WI38 (cell line): ENCODE results near the gene OR11A1.
"Not testable (repeated sequence)": the region's sequence is repeated elsewhere in the genome, so short reads cannot be mapped to it uniquely, and the experiment has no call there.

Experiments
- H3K4me3 ChIP-seq: 2 replicates; pipeline ENCODE4 v1.5.1; 2011; ENCODE audit warnings: low read depth, mild to moderate bottlenecking, control low read depth, low read length
- TF ChIP-seq, protein P1 (sequence below): IDR thresholded peaks from 2 replicates; pipeline ENCODE4 v1.5.1; 2012; ENCODE audit warnings: low read depth, mild to moderate bottlenecking, control low read depth, low read length

OR11A1 gene

GRCh38 chr6:29442719-29443118 lies 14.2 kb downstream of the OR11A1 start:
- TF ChIP-seq, protein P1, sequence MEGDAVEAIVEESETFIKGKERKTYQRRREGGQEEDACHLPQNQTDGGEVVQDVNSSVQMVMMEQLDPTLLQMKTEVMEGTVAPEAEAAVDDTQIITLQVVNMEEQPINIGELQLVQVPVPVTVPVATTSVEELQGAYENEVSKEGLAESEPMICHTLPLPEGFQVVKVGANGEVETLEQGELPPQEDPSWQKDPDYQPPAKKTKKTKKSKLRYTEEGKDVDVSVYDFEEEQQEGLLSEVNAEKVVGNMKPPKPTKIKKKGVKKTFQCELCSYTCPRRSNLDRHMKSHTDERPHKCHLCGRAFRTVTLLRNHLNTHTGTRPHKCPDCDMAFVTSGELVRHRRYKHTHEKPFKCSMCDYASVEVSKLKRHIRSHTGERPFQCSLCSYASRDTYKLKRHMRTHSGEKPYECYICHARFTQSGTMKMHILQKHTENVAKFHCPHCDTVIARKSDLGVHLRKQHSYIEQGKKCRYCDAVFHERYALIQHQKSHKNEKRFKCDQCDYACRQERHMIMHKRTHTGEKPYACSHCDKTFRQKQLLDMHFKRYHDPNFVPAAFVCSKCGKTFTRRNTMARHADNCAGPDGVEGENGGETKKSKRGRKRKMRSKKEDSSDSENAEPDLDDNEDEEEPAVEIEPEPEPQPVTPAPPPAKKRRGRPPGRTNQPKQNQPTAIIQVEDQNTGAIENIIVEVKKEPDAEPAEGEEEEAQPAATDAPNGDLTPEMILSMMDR: no peak
- no peak overlapping the region for H3K4me3 ChIP-seq

GRCh38 chr6:29439006-29439405 lies 17.9 kb downstream of the OR11A1 start, which contains the start of gene OR10C1:
TSS of gene OR10C1 (plus strand) at chr6:29439306. CDS start at chr6:29440016, 710 bp downstream.
- TF ChIP-seq, protein P1: no peak
- H3K4me3 ChIP-seq: no peak within 1 kb of the TSS

- not testable (repeated sequence) for H3K4me3 ChIP-seq
Observed at GRCh38 chr6:29436730-29437129, 20.1 kb downstream of the OR11A1 start.

DNA sequence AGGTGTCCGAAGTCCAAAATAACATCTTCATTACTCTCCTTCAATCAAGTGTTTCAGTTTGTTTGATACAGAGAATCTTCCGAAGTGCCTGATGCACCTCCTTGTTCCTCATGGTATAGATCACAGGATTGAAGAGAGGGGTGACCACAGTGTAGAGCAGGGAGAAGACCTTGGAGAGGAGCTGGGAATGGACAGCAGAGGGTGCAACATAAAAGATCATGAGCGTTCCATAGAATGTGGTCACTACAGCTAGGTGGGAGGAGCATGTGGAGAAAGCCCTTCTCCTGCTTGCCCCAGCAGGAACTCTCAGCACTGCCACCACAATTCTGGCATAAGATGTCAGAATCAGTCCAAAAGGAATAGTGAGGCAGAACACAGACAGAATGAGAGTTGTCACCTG lies 30.2 kb downstream of the OR11A1 start:
- no peak overlapping the region for H3K4me3 ChIP-seq
- TF ChIP-seq, protein P1: no peak

GRCh38 chr6:29425075-29425474 lies 31.8 kb downstream of the OR11A1 start:
- TF ChIP-seq, protein P1: no peak

DNA sequence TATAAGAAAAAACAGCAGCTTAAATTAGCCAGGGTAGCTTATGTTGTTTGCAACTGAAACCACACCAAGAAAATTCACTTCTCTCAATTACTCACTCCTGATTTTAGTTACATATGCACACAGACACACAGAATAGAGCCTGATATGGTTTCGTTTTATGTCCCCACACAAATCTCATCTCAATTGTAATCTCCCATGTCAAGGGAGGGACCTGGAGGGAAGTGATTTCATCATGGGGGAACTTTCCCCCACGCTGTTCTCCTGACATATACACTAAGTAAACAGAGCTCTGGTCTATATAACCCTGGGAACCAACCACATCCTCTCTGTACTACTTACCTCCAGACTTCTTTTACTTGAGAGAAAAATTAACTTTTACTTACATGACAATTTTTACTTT lies 32.3 kb downstream of the OR11A1 start:
- no peak overlapping the region for H3K4me3 ChIP-seq
- TF ChIP-seq, protein P1: no peak

More at GRCh38 chr6:29425075-29425474, 31.8 kb downstream of the OR11A1 start:
- H3K4me3 ChIP-seq: no peak overlapping the region

DNA sequence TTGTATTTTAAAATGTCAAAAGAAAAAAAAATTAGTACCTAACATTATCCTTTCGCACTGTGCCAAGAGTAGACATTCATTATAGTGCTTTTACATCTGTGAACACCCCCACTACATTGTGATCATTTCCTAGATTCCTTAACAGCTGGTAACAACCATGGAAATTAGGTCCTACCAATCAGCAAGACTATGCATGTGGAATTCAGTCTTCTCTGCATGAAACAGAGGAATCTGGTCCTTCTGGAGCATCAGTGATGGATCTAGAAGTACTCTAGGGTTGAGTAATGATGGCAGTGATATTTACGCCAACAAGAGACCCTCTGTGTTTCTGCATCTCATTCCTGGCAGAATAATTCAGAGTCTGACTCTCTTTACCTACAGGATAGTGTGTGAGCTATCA lies 32.7 kb downstream of the OR11A1 start:
- no peak overlapping the region for H3K4me3 ChIP-seq
- TF ChIP-seq, protein P1: no peak

DNA sequence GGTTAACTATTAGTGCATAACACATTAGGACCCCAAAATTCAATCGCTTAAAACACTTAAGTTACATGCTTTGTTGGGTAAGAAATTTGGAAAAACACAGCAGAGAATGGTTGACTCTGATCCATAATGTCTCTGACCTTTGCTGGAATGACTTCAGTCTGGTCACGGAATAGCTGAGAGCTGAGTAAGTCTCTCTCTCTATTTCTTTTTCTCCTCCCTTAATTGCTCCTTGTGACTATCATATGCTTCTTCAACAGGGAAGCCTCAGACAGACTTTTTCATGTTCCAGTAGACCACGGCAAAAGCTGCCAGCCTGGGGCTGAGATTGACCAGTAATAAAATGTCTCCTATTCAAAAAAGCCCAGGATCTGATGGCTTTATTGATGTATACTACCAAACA lies 37.4 kb downstream of the OR11A1 start:
- TF ChIP-seq, protein P1: no peak
- no peak overlapping the region for H3K4me3 ChIP-seq
